HepG2 (cell line): ENCODE results near the gene RWDD2A. TPM values are rescaled to one million over a fixed set of nuclear protein-coding genes. Genes with fewer than 3 reads are reported as not detected.

ENCODE experiments used
- ATAC-seq: fragments of 200-7000 bp; cut with Tn5 transposase; 3 replicates; pipeline ENCODE4 v1.9.1; 2020; ENCODE audit warnings: mild to moderate bottlenecking, moderate library complexity
- BruUV-seq: library from RNA; stranded (reverse); fragments of 400-500 nt; replicated peaks from 2 replicates; lab custom pipeline; 2021; lab: Mats Ljungman, UMichigan
- CTCF ChIA-PET: fragments of 300-600 bp; formaldehyde crosslinking; extraction: SDS; loops from one replicate; lab custom pipeline; 2021; ENCODE audit warnings: low total read pairs, inconsistent platforms, low intra/inter-chr PET ratio; lab: Yijun Ruan, JAX
- POLR2A ChIA-PET: fragments of 350-600 bp; sonication (Branson Sonifier 250); formaldehyde crosslinking; loops from one replicate; lab custom pipeline; 2020; ENCODE audit warnings: antibody characterized with exemption, inconsistent platforms; lab: Yijun Ruan, JAX
- DNase-seq: peaks from one replicate; pipeline ENCODE4 v3.0.0-alpha.2; 2015; ENCODE audit warnings: low spot score
- FAIRE-seq: peaks from 3 replicates; lab custom pipeline; 2011; peaks lifted over from hg19 to GRCh38; lab: Jason Lieb, UNC
- H2AFZ ChIP-seq: one replicate; pipeline ENCODE4 v1.6.1; 2011; ENCODE audit warnings: low read length, inconsistent platforms
- H3K27ac ChIP-seq: fragments of 300-600 bp; 3 replicates; pipeline ENCODE4 v1.8.0; 2011; ENCODE audit warnings: mixed run types, mild to moderate bottlenecking, mixed read lengths, low read length, inconsistent platforms; ENCODE audit not compliant: insufficient read depth; ENCODE audit errors: extremely low read length
- H3K27me3 ChIP-seq, 2 experiments: fragments of 200-600 bp in 1 of 2; 2 replicates in 1 of 2; 3 replicates in 1 of 2; pipeline versions ENCODE4 v1.6.0 to v1.8.0; 2011; ENCODE audit warnings: low read length in 2 of 2, mild to moderate bottlenecking in 2 of 2, moderate library complexity in 2 of 2, inconsistent platforms in 1 of 2; ENCODE audit not compliant: insufficient read depth in 2 of 2, control insufficient read depth in 1 of 2
- H3K36me3 ChIP-seq, 2 experiments: fragments of 200-600 bp in 1 of 2; replicated peaks in 1 of 2; 2 replicates in 1 of 2; 3 replicates in 1 of 2; pipeline versions ENCODE4 v1.5.1 to v1.8.0; 2011; ENCODE audit warnings: low read length in 2 of 2, inconsistent platforms in 1 of 2; ENCODE audit not compliant: insufficient read depth in 2 of 2, control insufficient read depth in 1 of 2
- H3K4me1 ChIP-seq: 2 replicates; pipeline ENCODE4 v1.5.1; 2012; ENCODE audit warnings: low read length, inconsistent platforms; ENCODE audit not compliant: insufficient read depth
- H3K4me2 ChIP-seq: 2 replicates; pipeline ENCODE4 v1.6.0; 2011; ENCODE audit warnings: low read depth, low read length, inconsistent platforms
- H3K4me3 ChIP-seq, 3 experiments: fragments of 200-600 bp in 1 of 3; sonication (generic), shearing (Covaris generic) in 1 of 3; replicated peaks in 1 of 3; 2 replicates each; pipeline ENCODE4 v1.5.1; 2011 to 2016; ENCODE audit warnings: low read length in 3 of 3, inconsistent platforms in 2 of 3, low read depth in 2 of 3, mild to moderate bottlenecking in 2 of 3, control low read depth in 1 of 3, mixed read lengths in 1 of 3; ENCODE audit not compliant: insufficient read depth in 1 of 3
- H3K79me2 ChIP-seq: one replicate; pipeline ENCODE4 v1.6.1; 2011; ENCODE audit warnings: low read length, inconsistent platforms; ENCODE audit not compliant: insufficient read depth
- H3K9ac ChIP-seq: 2 replicates; pipeline ENCODE4 v1.6.0; 2011; ENCODE audit warnings: mild to moderate bottlenecking, low read depth, low read length, inconsistent platforms; ENCODE audit not compliant: insufficient read depth
- H3K9me3 ChIP-seq: 2 replicates; pipeline ENCODE4 v1.5.1; 2012; ENCODE audit warnings: mild to moderate bottlenecking, low read length
- H4K20me1 ChIP-seq: 2 replicates; pipeline ENCODE4 v1.6.0; 2011; ENCODE audit warnings: inconsistent platforms, mild to moderate bottlenecking, low read length, moderate library complexity; ENCODE audit not compliant: insufficient read depth
- HMG20B ChIP-seq: conservative IDR thresholded peaks from 2 replicates; pipeline ENCODE4 v1.6.1; 2016; ENCODE audit warnings: missing genetic modification reagents, missing compliant biosample characterization
- PATZ1 ChIP-seq: sonication (generic); formaldehyde crosslinking; IDR thresholded peaks from 2 replicates; pipeline ENCODE4 v1.4.0; 2020; ENCODE audit warnings: missing genetic modification reagents
- PAWR ChIP-seq: sonication (generic); formaldehyde crosslinking; IDR thresholded peaks from 2 replicates; pipeline ENCODE4 v1.4.0; 2020; ENCODE audit warnings: missing genetic modification reagents, mild to moderate bottlenecking, borderline replicate concordance
- PBX2 ChIP-seq: IDR thresholded peaks from 2 replicates; pipeline ENCODE4 v1.6.1; 2016; ENCODE audit warnings: control low read depth
- SALL2 ChIP-seq: sonication (generic); formaldehyde crosslinking; IDR thresholded peaks from 2 replicates; pipeline ENCODE4 v1.8.1; 2023; ENCODE audit warnings: mild to moderate bottlenecking, missing genetic modification reagents, inconsistent platforms
- SNRNP70 ChIP-seq: fragments of 200-400 bp; formaldehyde crosslinking; IDR thresholded peaks from 2 replicates; pipeline ENCODE4 v1.6.1; 2017; ENCODE audit warnings: mild to moderate bottlenecking, low read depth, low read length, moderate library complexity
- TARDBP ChIP-seq: sonication (generic); formaldehyde crosslinking; IDR thresholded peaks from 2 replicates; pipeline ENCODE4 v1.8.0; 2022; ENCODE audit warnings: mild to moderate bottlenecking, missing genetic modification reagents
- ZNF512B ChIP-seq: sonication (generic); formaldehyde crosslinking; IDR thresholded peaks from 2 replicates; pipeline ENCODE4 v1.5.1; 2020; ENCODE audit warnings: missing genetic modification reagents, mild to moderate bottlenecking, borderline replicate concordance
- ZSCAN29 ChIP-seq: sonication (generic); formaldehyde crosslinking; conservative IDR thresholded peaks from 2 replicates; pipeline ENCODE4 v1.4.0; 2020; ENCODE audit warnings: mild to moderate bottlenecking, missing genetic modification reagents
- in situ Hi-C: cut with HindIII; loops from 2 replicates; pipeline ENCODE4 v1.10.0; 2017; ENCODE audit warnings: low pct_unique_long_range_greater_than_20kb; ENCODE audit not compliant: extremely low pct_ligation_motif_present
- intact Hi-C: fragments of 100-400 bp; cut with micrococcal nuclease; formaldehyde crosslinking; loops from one replicate; pipeline ENCODE4 v1.10.0; 2022; ENCODE audit not compliant: unreplicated experiment
- polyA plus RNA-seq, 8 experiments: library from polyadenylated mRNA; depleted of rRNA in 3 of 8; stranded (reverse) in 7 of 8; unstranded in 1 of 8; fragments of >200 nt; fragmentation: Illumina TruSeq in 4 of 8; extraction: Trizol in 4 of 8; gene quantifications; 2 replicates each; pipeline versions ENCODE4 v1.2.1 to v1.2.3, GENCODE V29; 2011 to 2016; ENCODE audit warnings: low read depth in 4 of 8, missing spikeins in 1 of 8, mixed read lengths in 1 of 8; ENCODE audit not compliant: insufficient read depth in 1 of 8
- total RNA-seq, 5 experiments: library from RNA; depleted of rRNA; stranded (reverse); fragments of >200 nt; fragmentation: Illumina TruSeq; extraction: Trizol; gene quantifications; 2 replicates each; pipeline ENCODE4 v1.2.3, GENCODE V29; 2016; ENCODE audit warnings: low read depth in 1 of 5
- TF ChIP-seq, protein P1 (sequence below): sonication (generic); formaldehyde crosslinking; IDR thresholded peaks from 2 replicates; pipeline ENCODE4 v1.4.0; 2020; ENCODE audit warnings: missing genetic modification reagents
- TF ChIP-seq, protein P2 (sequence below): sonication (generic); formaldehyde crosslinking; IDR thresholded peaks from 2 replicates; pipeline ENCODE4 v1.4.0; 2020; ENCODE audit warnings: missing genetic modification reagents, borderline replicate concordance

Gene RWDD2A
- total and polyA plus RNA-seq, 2 of the 13 experiments (the other 11 are each of a cell fraction or from before 2014, with no cell fraction given) = 5.3 to 8.1 TPM

DNA sequence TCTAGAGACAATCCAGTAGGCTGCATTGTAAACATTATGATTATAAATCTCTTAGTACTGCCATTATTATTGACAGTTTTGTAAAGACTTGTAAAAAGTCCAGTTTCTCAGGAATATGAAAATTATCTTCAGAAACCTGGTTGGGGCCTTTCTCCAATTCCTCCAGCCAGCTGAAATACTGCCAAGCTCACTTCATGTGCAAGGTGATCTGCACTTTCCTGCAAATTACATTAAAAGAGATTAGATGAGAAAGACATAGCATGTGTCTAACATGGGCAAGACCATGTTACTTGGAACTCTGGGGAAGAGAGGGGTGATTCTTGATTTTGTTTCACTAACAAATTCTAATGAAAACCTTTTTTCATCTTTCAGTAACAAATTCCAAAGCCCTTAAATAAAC, 24.1 kb upstream of the RWDD2A start:
- H3K9me3 ChIP-seq = no peaks in the 10 kb centered on the region
- ChIA-PET POLR2A (no interaction called here), CTCF (no interaction called here)
- BruUV-seq = no TSS peak
- FAIRE-seq (no peak), ATAC-seq (no peak), DNase-seq (no peak)
- no peak overlapping the region for H3K27ac ChIP-seq
- no peak overlapping the region for H2AFZ ChIP-seq
- H3K79me2 ChIP-seq = no peaks in the 10 kb centered on the region
- no peaks in the 10 kb centered on the region for H3K4me1 ChIP-seq
- no peaks in the 10 kb centered on the region for H4K20me1 ChIP-seq
- H3K4me3 ChIP-seq = no peak overlapping the region
- intact Hi-C loops = no loop called here
- peaks cover 6 to 82% of the 10 kb centered on the region in 2 experiments for H3K36me3 ChIP-seq
- in situ Hi-C loops = no loop called here
- H3K9ac ChIP-seq = no peak overlapping the region
- no peak overlapping the region for H3K4me2 ChIP-seq
- H3K27me3 ChIP-seq = no peaks in the 10 kb centered on the region
- TF ChIP-seq, protein P1, sequence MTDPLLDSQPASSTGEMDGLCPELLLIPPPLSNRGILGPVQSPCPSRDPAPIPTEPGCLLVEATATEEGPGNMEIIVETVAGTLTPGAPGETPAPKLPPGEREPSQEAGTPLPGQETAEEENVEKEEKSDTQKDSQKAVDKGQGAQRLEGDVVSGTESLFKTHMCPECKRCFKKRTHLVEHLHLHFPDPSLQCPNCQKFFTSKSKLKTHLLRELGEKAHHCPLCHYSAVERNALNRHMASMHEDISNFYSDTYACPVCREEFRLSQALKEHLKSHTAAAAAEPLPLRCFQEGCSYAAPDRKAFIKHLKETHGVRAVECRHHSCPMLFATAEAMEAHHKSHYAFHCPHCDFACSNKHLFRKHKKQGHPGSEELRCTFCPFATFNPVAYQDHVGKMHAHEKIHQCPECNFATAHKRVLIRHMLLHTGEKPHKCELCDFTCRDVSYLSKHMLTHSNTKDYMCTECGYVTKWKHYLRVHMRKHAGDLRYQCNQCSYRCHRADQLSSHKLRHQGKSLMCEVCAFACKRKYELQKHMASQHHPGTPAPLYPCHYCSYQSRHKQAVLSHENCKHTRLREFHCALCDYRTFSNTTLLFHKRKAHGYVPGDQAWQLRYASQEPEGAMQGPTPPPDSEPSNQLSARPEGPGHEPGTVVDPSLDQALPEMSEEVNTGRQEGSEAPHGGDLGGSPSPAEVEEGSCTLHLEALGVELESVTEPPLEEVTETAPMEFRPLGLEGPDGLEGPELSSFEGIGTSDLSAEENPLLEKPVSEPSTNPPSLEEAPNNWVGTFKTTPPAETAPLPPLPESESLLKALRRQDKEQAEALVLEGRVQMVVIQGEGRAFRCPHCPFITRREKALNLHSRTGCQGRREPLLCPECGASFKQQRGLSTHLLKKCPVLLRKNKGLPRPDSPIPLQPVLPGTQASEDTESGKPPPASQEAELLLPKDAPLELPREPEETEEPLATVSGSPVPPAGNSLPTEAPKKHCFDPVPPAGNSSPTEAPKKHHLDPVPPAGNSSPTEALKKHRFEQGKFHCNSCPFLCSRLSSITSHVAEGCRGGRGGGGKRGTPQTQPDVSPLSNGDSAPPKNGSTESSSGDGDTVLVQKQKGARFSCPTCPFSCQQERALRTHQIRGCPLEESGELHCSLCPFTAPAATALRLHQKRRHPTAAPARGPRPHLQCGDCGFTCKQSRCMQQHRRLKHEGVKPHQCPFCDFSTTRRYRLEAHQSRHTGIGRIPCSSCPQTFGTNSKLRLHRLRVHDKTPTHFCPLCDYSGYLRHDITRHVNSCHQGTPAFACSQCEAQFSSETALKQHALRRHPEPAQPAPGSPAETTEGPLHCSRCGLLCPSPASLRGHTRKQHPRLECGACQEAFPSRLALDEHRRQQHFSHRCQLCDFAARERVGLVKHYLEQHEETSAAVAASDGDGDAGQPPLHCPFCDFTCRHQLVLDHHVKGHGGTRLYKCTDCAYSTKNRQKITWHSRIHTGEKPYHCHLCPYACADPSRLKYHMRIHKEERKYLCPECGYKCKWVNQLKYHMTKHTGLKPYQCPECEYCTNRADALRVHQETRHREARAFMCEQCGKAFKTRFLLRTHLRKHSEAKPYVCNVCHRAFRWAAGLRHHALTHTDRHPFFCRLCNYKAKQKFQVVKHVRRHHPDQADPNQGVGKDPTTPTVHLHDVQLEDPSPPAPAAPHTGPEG = no peak
- TF ChIP-seq ZSCAN29 (no peak), PAWR (CRISPR knock-in tag) (no peak), HMG20B (CRISPR knock-in tag) (no peak), TARDBP (CRISPR knock-in tag) (no peak), SALL2 (CRISPR knock-in tag) (no peak), PATZ1 (CRISPR knock-in tag) (no peak), ZNF512B (CRISPR knock-in tag) (no peak), PBX2 (CRISPR knock-in tag) (no peak), SNRNP70 (no peak)
- TF ChIP-seq, protein P2, sequence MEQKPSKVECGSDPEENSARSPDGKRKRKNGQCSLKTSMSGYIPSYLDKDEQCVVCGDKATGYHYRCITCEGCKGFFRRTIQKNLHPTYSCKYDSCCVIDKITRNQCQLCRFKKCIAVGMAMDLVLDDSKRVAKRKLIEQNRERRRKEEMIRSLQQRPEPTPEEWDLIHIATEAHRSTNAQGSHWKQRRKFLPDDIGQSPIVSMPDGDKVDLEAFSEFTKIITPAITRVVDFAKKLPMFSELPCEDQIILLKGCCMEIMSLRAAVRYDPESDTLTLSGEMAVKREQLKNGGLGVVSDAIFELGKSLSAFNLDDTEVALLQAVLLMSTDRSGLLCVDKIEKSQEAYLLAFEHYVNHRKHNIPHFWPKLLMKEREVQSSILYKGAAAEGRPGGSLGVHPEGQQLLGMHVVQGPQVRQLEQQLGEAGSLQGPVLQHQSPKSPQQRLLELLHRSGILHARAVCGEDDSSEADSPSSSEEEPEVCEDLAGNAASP (CRISPR knock-in tag) = no peak
